ENCODE results near the gene FAM222B. TPM values are rescaled to one million over a fixed set of nuclear protein-coding genes. Genes with fewer than 3 reads are reported as not detected.
"Not testable (repeated sequence)": the region's sequence is repeated elsewhere in the genome, so short reads cannot be mapped to it uniquely, and the experiment has no call there.

FAM222B gene
- total and polyA plus RNA-seq, 2 of the 4 experiments (the other 2 are of a cell fraction) = 2.5 to 10.8 TPM

DNA sequence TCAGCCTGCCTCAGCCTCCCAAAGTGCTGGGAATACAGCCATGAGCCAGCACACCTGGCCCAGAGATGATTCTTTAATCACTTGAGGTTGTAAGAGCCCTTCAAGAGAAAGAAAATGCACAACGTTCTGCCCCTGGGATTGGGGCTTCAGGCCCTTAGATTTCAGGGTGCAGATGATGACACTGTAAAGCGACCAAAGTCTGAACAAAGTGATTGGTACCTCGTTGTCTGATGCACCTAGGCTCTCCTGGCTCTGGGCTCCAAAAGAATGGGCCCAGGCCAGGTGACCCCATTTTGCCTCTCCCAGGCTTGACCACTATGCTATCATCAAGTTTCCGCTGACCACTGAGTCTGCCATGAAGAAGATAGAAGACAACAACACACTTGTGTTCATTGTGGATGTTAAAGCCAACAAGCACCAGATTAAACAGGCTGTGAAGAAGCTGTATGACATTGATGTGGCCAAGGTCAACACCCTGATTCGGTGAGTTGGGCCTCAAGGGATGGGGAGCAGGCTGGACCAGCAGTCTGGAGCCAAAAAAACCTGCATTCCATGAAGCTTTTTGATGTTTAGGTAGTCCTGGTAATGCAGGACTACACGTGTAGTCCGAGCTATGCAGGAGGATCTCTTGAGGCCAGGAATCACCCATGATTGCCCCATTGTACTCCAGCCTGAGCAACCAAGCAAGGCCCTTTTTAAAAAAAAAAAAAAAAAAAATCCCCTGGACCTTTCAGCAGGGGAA lies 120.0 kb downstream of the FAM222B start:
- intact Hi-C loops (cut with micrococcal nuclease) (no loop called here), in situ Hi-C loops (cut with MboI; ENCODE audit: low sequenced_read_pairs) (no loop called here), dilution Hi-C loops (cut with HindIII; ENCODE audit: low sequenced_read_pairs, unreplicated experiment) (no loop called here)
- ChIA-PET CTCF (no interaction called here), POLR2A (ENCODE audit: unreplicated experiment) (interaction anchor here (0.6 kb wide), 1 partner anchor 247 kb away, joined by 3 read pairs; no protein-coding TSS in a partner anchor)
- 0 out of 2 replicates have a peak, but pooled peaks cover 6% of the 10 kb centered on the region for H3K9me1 ChIP-seq (ENCODE audit: insufficient read depth, low read length)
- BruUV-seq (replicated peaks) = no TSS peak
- H2AFZ ChIP-seq (replicated peaks; ENCODE audit: low read length, poor library complexity) = no peak overlapping the region
- H3K23ac ChIP-seq (ENCODE audit: low read depth, low read length) = peak overlapping the region; percentile 43
- H2BK120ac ChIP-seq (ENCODE audit: low read depth, low read length) = no peak overlapping the region
- no peak overlapping the region for H3K4ac ChIP-seq (ENCODE audit: low read depth, low read length)
- H3K4me2 ChIP-seq (ENCODE audit: low read depth, low read length) = no peak overlapping the region
- no peak overlapping the region for H3K14ac ChIP-seq (replicated peaks; ENCODE audit: low read depth, low read length)
- WGBS, 2 experiments (ENCODE audit: extremely low coverage in 2 of 2, insufficient read length in 1 of 2) = 83% methylated on average over 3 of the region's 7 CpGs; no CpG with 5 or more reads in 1 of the 2 experiments
- H3K36me3 ChIP-seq (ENCODE audit: control insufficient read depth, insufficient read depth, low read length) = peaks cover 36% of the 10 kb centered on the region
- TF ChIP-seq RFX5 (IDR thresholded peaks at IDR 0.05; ENCODE audit: low read depth, low read length) (no peak), MXI1 (IDR thresholded peaks at IDR 0.05; ENCODE audit: borderline replicate concordance, low read depth, low read length) (no peak), BHLHE40 (IDR thresholded peaks at IDR 0.05; ENCODE audit: low read depth, low read length) (no peak)
- peaks cover 45% of the 10 kb centered on the region for H4K20me1 ChIP-seq (ENCODE audit: insufficient read depth, low read length)
- no peak overlapping the region for H2BK5ac ChIP-seq (ENCODE audit: low read depth, low read length, poor library complexity, severe bottlenecking)
- H3K9me3 ChIP-seq (ENCODE audit: control insufficient read depth, insufficient read depth, low read length) = no peaks in the 10 kb centered on the region
- no peak overlapping the region for H4K5ac ChIP-seq (ENCODE audit: low read depth, low read length)
- no peak overlapping the region for H3K27ac ChIP-seq (ENCODE audit: insufficient read depth, low read length)
- no peak overlapping the region for H4K91ac ChIP-seq (ENCODE audit: insufficient read depth, low read depth, low read length)
- no peak overlapping the region for H2AK9ac ChIP-seq (replicated peaks; ENCODE audit: low read depth, low read length, poor library complexity)
- H3K56ac ChIP-seq (ENCODE audit: extremely low read depth, insufficient read depth, low read length) = no peak overlapping the region
- no peak overlapping the region for H2AK5ac ChIP-seq (ENCODE audit: low read depth, low read length)
- peaks cover 13 to 51% of the 10 kb centered on the region in 2 experiments; a peak in 3 of 4 replicates for H3K79me1 ChIP-seq (ENCODE audit: low read depth in 1 of 2, low read length in 2 of 2)
- no peak overlapping the region for H2BK15ac ChIP-seq (ENCODE audit: low read depth, low read length)
- DNase-seq (no peak), ATAC-seq (ENCODE audit: low read depth) (no peak)
- H3K18ac ChIP-seq (ENCODE audit: low read depth, low read length) = no peak overlapping the region
- H2BK20ac ChIP-seq (ENCODE audit: low read depth, low read length) = no peak overlapping the region
- no peak overlapping the region for H3K9ac ChIP-seq (ENCODE audit: low read depth, low read length)
- H3K4me3 ChIP-seq (ENCODE audit: insufficient read depth, low read depth, low read length) = no peak overlapping the region
- peaks cover 19% of the 10 kb centered on the region for H3K4me1 ChIP-seq (ENCODE audit: control insufficient read depth, insufficient read depth, low read length)
- no peaks in the 10 kb centered on the region for H3K27me3 ChIP-seq (ENCODE audit: control insufficient read depth, insufficient read depth, low read length)
- H4K8ac ChIP-seq (ENCODE audit: low read depth in 2 of 2, low read length in 2 of 2) = peak overlapping the region in 1 of 2 experiments; percentile 19; a peak in 1 of 4 replicates

DNA sequence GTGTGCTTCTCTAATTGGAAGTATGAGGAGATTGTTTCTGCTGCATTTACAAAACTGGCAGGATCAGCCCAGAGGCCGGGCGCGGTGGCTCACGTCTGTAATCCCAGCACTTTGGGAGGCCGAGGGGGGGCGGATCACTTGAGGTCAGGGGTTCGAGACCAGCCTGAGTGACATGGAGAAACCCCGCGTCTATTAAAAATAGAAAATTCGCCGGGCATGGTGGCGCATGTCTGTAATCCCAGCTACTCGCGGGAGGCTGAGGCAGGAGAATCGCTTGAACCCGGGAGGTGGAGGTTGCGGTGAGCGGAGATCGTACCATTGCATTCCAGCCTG lies 121.6 kb downstream of the FAM222B start:
- H2AFZ ChIP-seq (replicated peaks; ENCODE audit: low read length, poor library complexity); ATAC-seq (ENCODE audit: low read depth); intact Hi-C loops (cut with micrococcal nuclease); H4K8ac ChIP-seq (ENCODE audit: low read depth in 2 of 2, low read length in 2 of 2); H3K18ac ChIP-seq (ENCODE audit: low read depth, low read length); H3K27me3 ChIP-seq (ENCODE audit: control insufficient read depth, insufficient read depth, low read length); H4K5ac ChIP-seq (ENCODE audit: low read depth, low read length); dilution Hi-C loops (cut with HindIII; ENCODE audit: low sequenced_read_pairs, unreplicated experiment); in situ Hi-C loops (cut with MboI; ENCODE audit: low sequenced_read_pairs); H2BK15ac ChIP-seq (ENCODE audit: low read depth, low read length); H3K9me3 ChIP-seq (ENCODE audit: control insufficient read depth, insufficient read depth, low read length); H3K4ac ChIP-seq (ENCODE audit: low read depth, low read length); H3K14ac ChIP-seq (replicated peaks; ENCODE audit: low read depth, low read length); H2AK9ac ChIP-seq (replicated peaks; ENCODE audit: low read depth, low read length, poor library complexity); DNase-seq; H3K9me1 ChIP-seq (ENCODE audit: insufficient read depth, low read length); H4K91ac ChIP-seq (ENCODE audit: insufficient read depth, low read depth, low read length); H3K23ac ChIP-seq (ENCODE audit: low read depth, low read length); BruUV-seq (replicated peaks); H2BK120ac ChIP-seq (ENCODE audit: low read depth, low read length); H2BK20ac ChIP-seq (ENCODE audit: low read depth, low read length): not testable (repeated sequence)
- 24% methylated on average over 15 of the region's 19 CpGs; no CpG with 5 or more reads in 1 of the 2 experiments for WGBS, 2 experiments (ENCODE audit: extremely low coverage in 2 of 2, insufficient read length in 1 of 2)
- Histone ChIP-seq H3K36me3 (ENCODE audit: control insufficient read depth, insufficient read depth, low read length) (peaks cover 36% of the 10 kb centered on the region), H2AK5ac (ENCODE audit: low read depth, low read length) (peak overlapping the region; percentile 39; the same call in 1 of the 2 replicates), H3K79me1 (ENCODE audit: low read depth in 1 of 2, low read length in 2 of 2) (peaks cover 13 to 56% of the 10 kb centered on the region in 2 experiments; a peak in 3 of 4 replicates), H3K4me3 (ENCODE audit: insufficient read depth, low read depth, low read length) (peak overlapping the region; percentile 70), H3K4me1 (ENCODE audit: control insufficient read depth, insufficient read depth, low read length) (peaks cover 18% of the 10 kb centered on the region), H2BK5ac (ENCODE audit: low read depth, low read length, poor library complexity, severe bottlenecking) (peak overlapping the region; percentile 10), H3K56ac (ENCODE audit: extremely low read depth, insufficient read depth, low read length) (0 out of 2 replicates have a peak overlapping the region, but pooled peaks have one; percentile 17), H3K4me2 (ENCODE audit: low read depth, low read length) (peak overlapping the region; percentile 85), H3K9ac (ENCODE audit: low read depth, low read length) (peak overlapping the region; percentile 88), H4K20me1 (ENCODE audit: insufficient read depth, low read length) (peaks cover 52% of the 10 kb centered on the region), H3K27ac (ENCODE audit: insufficient read depth, low read length) (peak overlapping the region; percentile 8; the same call in 1 of the 2 replicates)
- ChIA-PET CTCF (interaction anchor here (0.9 kb wide), 1 partner anchor 396 kb away, joined by 3 read pairs; no protein-coding TSS in a partner anchor), POLR2A (ENCODE audit: unreplicated experiment) (interaction anchor here (0.9 kb wide), 1 partner anchor 187 kb away, joined by 7 read pairs; no protein-coding TSS in a partner anchor)

All from IMR-90 (cell line).